PC-9 (cell line): ENCODE results near the gene PSMG2. TPM values are rescaled to one million over a fixed set of nuclear protein-coding genes. Genes with fewer than 3 reads are reported as not detected.
A peak's percentile ranks its signal among the peaks of the same experiment; 100 is the strongest.

ENCODE experiments used
- BruUV-seq: library from RNA; stranded (reverse); fragments of 400-500 nt; replicated peaks from 2 replicates; lab custom pipeline; 2021; lab: Mats Ljungman, UMichigan
- CTCF ChIA-PET: fragments of 300-600 bp; sonication (Branson Sonifier 250); formaldehyde crosslinking; loops from one replicate; lab custom pipeline; 2022; ENCODE audit warnings: antibody characterized with exemption; lab: Charles Lee
- POLR2A ChIA-PET: fragments of 300-600 bp; sonication (Branson Sonifier 250); formaldehyde crosslinking; loops from one replicate; lab custom pipeline; 2022; ENCODE audit warnings: antibody characterized with exemption; ENCODE audit not compliant: unreplicated experiment; lab: Charles Lee
- DNase-seq, 2 experiments: peaks; one replicate each; pipeline versions ENCODE4 v3.0.0 to v3.0.0-alpha.2; 2015 to 2022; ENCODE audit warnings: mixed read lengths in 1 of 2
- H2AFZ ChIP-seq: fragments of 200-600 bp; sonication (generic); 2 replicates; pipeline ENCODE4 v1.8.1; 2017; ENCODE audit warnings: antibody characterized with exemption
- H3F3A ChIP-seq: fragments of 200-600 bp; sonication (generic); 2 replicates; pipeline ENCODE4 v1.8.1; 2017; ENCODE audit warnings: antibody characterized with exemption, mild to moderate bottlenecking, low read depth; ENCODE audit not compliant: insufficient read depth
- H3K27ac ChIP-seq: fragments of 200-600 bp; sonication (generic); 2 replicates; pipeline ENCODE4 v1.6.1; 2016; ENCODE audit warnings: mixed run types
- H3K27me3 ChIP-seq: fragments of 200-600 bp; sonication (generic); 2 replicates; pipeline ENCODE4 v1.6.1; 2016; ENCODE audit warnings: low read depth, mixed run types; ENCODE audit not compliant: insufficient read depth
- H3K36me3 ChIP-seq: fragments of 200-600 bp; sonication (generic); 2 replicates; pipeline ENCODE4 v1.6.1; 2016; ENCODE audit warnings: low read depth, mixed run types
- H3K4me1 ChIP-seq: fragments of 200-600 bp; sonication (generic); replicated peaks from 2 replicates; pipeline ENCODE4 v1.6.1; 2016; ENCODE audit warnings: mixed run types; ENCODE audit not compliant: insufficient read depth
- H3K4me2 ChIP-seq: fragments of 200-600 bp; sonication (generic); 2 replicates; pipeline ENCODE4 v1.6.1; 2017; ENCODE audit warnings: mixed run types
- H3K4me3 ChIP-seq: fragments of 200-600 bp; sonication (generic); 2 replicates; pipeline ENCODE4 v1.6.1; 2016; ENCODE audit warnings: mixed run types
- H3K79me2 ChIP-seq: fragments of 200-600 bp; sonication (generic); 2 replicates; pipeline ENCODE4 v1.6.1; 2017; ENCODE audit warnings: low read depth, mixed run types
- H3K9me2 ChIP-seq: fragments of 200-600 bp; sonication (generic); 2 replicates; pipeline ENCODE4 v1.8.1; 2017; ENCODE audit warnings: mild to moderate bottlenecking; ENCODE audit not compliant: insufficient read depth
- H3K9me3 ChIP-seq: fragments of 200-600 bp; sonication (generic); 2 replicates; pipeline ENCODE4 v1.8.1; 2016; ENCODE audit warnings: low read depth; ENCODE audit not compliant: insufficient read depth
- H4K20me1 ChIP-seq: fragments of 200-600 bp; sonication (generic); 2 replicates; pipeline ENCODE4 v1.8.1; 2017; ENCODE audit not compliant: insufficient read depth
- CTCF ChIP-seq: fragments of 200-600 bp; sonication (generic); conservative IDR thresholded peaks from 2 replicates; pipeline ENCODE4 v1.6.1; 2017; ENCODE audit warnings: mixed run types, antibody characterized with exemption, mild to moderate bottlenecking, moderate library complexity
- EZH2 ChIP-seq: fragments of 200-600 bp; sonication (generic); IDR thresholded peaks from 2 replicates; pipeline ENCODE4 v1.8.0; 2017; ENCODE audit warnings: antibody characterized with exemption, low read depth
- intact Hi-C: fragments of 100-400 bp; cut with micrococcal nuclease; formaldehyde crosslinking; loops from one replicate; pipeline ENCODE4 v1.10.0; 2022; ENCODE audit not compliant: unreplicated experiment
- total RNA-seq: library from RNA; stranded (reverse); gene quantifications from 2 replicates; pipeline ENCODE4 v1.2.3, GENCODE V29; 2021

The PSMG2 gene
- total RNA-seq, 1 experiment from 2014 or later, result 123 TPM

- H3F3A ChIP-seq, result peaks cover 5% of the 10 kb centered on the region
- H3K27me3 ChIP-seq, result no peaks in the 10 kb centered on the region
- no TSS peak for BruUV-seq
- H3K4me1 ChIP-seq, result no peaks in the 10 kb centered on the region
- no peaks in the 10 kb centered on the region for H3K36me3 ChIP-seq
- no peak overlapping the region for H2AFZ ChIP-seq
- H3K4me2 ChIP-seq, result no peak overlapping the region
- no peaks in the 10 kb centered on the region for H3K79me2 ChIP-seq
- no peaks in the 10 kb centered on the region for H4K20me1 ChIP-seq
- H3K27ac ChIP-seq, result no peak overlapping the region
- TF ChIP-seq EZH2 (no peak), CTCF (no peak)
- CTCF ChIA-PET, result interaction anchor here (0.7 kb wide), 1 partner anchor 17 kb away, joined by 3 read pairs; no protein-coding TSS in a partner anchor
- no peaks in the 10 kb centered on the region for H3K9me2 ChIP-seq
- intact Hi-C loops, result no loop called here
- POLR2A ChIA-PET, result no interaction called here
- H3K9me3 ChIP-seq, result no peaks in the 10 kb centered on the region
- no peak for DNase-seq
- no peak overlapping the region for H3K4me3 ChIP-seq
Measured at GRCh38 chr18:12692206-12692605, 10.6 kb upstream of the PSMG2 start.

GRCh38 chr18:12694032-12694431 is 8.8 kb upstream of the PSMG2 start:
- Histone ChIP-seq H3K36me3 (peaks cover 8% of the 10 kb centered on the region), H3K4me2 (no peak overlapping the region), H4K20me1 (peaks cover 3% of the 10 kb centered on the region; the same call in 1 of the 2 replicates), H3K79me2 (peaks cover 8% of the 10 kb centered on the region; the same call in 1 of the 2 replicates), H3F3A (peaks cover 5% of the 10 kb centered on the region), H3K9me3 (no peaks in the 10 kb centered on the region), H2AFZ (no peak overlapping the region), H3K27me3 (no peaks in the 10 kb centered on the region), H3K4me3 (no peak overlapping the region), H3K4me1 (no peaks in the 10 kb centered on the region), H3K9me2 (no peaks in the 10 kb centered on the region), H3K27ac (no peak overlapping the region)
- peak; percentile 26 to 35 for DNase-seq
- TF ChIP-seq CTCF, result no peak
- TF ChIP-seq EZH2, result no peak
- POLR2A ChIA-PET, result interaction anchor here (0.6 to 0.9 kb wide), 3 partner anchors 31 to 334 kb away, joined by 3 to 7 read pairs (median 3); no protein-coding TSS in a partner anchor
- intact Hi-C loops, result no loop called here
- BruUV-seq, result no TSS peak
- CTCF ChIA-PET, result no interaction called here

- TF ChIP-seq CTCF (no peak), EZH2 (no peak)
- Histone ChIP-seq H3K9me2 (no peaks in the 10 kb centered on the region), H3K79me2 (peaks cover 60% of the 10 kb centered on the region), H3K27me3 (no peaks in the 10 kb centered on the region), H3K4me2 (peak overlapping the region; percentile 84), H4K20me1 (peaks cover 3% of the 10 kb centered on the region; the same call in 1 of the 2 replicates), H3F3A (peaks cover 13% of the 10 kb centered on the region), H2AFZ (no peak overlapping the region), H3K36me3 (peaks cover 12% of the 10 kb centered on the region), H3K4me1 (peaks cover 31% of the 10 kb centered on the region), H3K9me3 (no peaks in the 10 kb centered on the region), H3K4me3 (no peak overlapping the region), H3K27ac (peak overlapping the region; percentile 31)
- DNase-seq, result peak in 1 of 2 experiments; percentile 50
- POLR2A ChIA-PET, result no interaction called here
- no TSS peak for BruUV-seq
- CTCF ChIA-PET, result no interaction called here
- intact Hi-C loops, result no loop called here
Measured at GRCh38 chr18:12699747-12700146, 3.1 kb upstream of the PSMG2 start.
